GM18909 (cell line): Measurements from ENCODE around the gene TNFSF9.
"Not testable (repeated sequence)": the region's sequence is repeated elsewhere in the genome, so short reads cannot be mapped to it uniquely, and the experiment has no call there.

Source experiments
- ATAC-seq: cut with Tn5 transposase; IDR thresholded peaks from one replicate; pipeline ENCODE4 v1.9.1; 2021; ENCODE audit warnings: mild to moderate bottlenecking; ENCODE audit not compliant: unreplicated experiment, poor library complexity

Gene TNFSF9

GRCh38 chr19:6568010-6568526 is 37.2 kb downstream of the TNFSF9 start:
- ATAC-seq, result no peak

- ATAC-seq, result no peak
These were observed 38.0 kb downstream of the TNFSF9 start for GRCh38 chr19:6568816-6569215.

DNA sequence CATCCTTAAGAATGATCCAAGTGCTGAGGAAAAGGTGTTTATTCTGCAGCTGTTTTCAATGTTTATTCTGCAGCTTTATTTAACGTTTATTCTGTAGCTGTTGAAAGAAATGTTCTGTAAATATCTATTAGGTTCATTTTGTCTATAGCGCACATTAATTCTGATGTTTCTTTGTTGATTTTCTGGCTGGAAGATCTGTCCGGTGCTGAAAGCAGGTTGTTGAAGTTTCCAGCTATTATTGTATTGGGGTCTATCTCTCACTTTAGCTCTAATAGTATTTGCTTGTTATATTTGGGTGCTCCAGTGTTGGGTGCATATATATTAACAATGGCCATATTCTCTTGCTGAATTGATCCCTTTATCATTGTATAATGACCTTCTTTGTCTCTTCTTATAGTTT is 39.9 kb downstream of the TNFSF9 start:
- ATAC-seq, result no peak

DNA sequence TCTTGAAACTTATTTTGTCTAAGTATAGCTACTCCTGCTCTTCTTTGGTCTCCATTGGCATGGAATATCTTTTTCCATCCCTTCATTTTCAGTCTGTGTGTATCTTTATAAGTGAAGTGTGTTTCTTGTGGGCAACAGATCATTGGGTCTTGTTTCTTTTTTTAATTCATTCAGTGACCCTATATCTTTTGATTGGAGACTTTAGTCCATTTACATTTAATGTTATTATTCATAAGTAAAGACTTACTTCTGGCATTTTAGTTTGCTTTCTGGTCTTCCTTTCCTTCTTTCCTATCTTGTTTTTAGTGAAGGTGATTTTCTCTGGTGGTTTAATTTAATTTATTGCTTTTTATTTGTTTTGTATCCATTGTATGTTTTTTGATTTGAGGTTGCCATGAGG is 40.3 kb downstream of the TNFSF9 start:
- ATAC-seq, result no peak

DNA sequence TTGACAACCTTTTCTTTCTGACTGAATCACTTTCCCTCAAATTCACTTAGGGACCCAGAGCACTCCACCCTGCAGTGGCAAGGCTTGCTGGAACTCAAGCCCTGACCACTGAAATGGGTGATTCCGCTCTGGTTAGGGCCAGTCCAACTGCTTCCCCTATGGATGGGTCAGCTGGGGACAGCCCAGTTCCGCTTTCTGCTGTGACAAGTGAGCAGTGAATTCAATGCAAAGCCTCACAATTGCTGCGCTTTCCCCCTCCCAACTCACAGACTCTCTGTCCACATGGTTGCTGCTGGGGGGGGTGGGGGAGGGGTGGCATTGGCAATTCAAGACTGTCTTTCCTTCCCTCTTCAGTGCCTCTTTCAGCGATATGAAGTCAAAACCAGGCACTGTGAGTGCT is 41.4 kb downstream of the TNFSF9 start:
- no peak for ATAC-seq

- ATAC-seq, result no peak
These were observed 42.5 kb downstream of the TNFSF9 start for GRCh38 chr19:6573350-6573749.

- no peak for ATAC-seq
These were observed 46.1 kb downstream of the TNFSF9 start for GRCh38 chr19:6576869-6577475.

DNA sequence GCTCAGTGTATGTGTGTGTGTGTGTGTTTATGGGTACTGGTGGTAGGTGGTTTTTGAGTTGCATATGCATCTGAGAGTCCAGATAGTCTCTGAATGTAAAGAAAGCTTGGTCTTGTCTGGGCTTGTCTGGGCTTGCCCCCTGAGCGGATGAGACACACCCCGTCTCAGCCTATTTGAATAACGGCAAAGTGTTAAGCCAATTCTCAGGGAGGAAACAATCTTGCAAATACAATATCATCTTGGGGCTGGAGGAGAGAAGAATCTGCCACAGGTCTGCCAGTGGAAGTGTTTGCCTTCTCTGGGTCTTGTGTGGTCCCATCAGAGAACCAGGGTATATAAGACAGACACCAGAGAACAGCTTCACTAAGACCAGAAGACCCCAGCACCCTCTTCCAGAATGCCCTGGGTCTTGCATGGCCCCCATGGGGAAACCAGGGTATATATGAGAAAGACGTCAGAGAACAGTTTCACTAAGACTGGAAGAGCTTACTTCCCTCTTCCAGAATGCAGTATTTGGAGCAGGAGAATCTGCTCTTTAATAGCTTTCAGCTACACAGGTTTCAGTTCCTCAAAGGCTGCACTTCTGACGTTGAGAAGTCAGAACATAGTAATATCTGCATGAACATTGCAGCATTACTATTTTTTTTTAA is 46.8 kb downstream of the TNFSF9 start:
- peak; percentile 81 for ATAC-seq

DNA sequence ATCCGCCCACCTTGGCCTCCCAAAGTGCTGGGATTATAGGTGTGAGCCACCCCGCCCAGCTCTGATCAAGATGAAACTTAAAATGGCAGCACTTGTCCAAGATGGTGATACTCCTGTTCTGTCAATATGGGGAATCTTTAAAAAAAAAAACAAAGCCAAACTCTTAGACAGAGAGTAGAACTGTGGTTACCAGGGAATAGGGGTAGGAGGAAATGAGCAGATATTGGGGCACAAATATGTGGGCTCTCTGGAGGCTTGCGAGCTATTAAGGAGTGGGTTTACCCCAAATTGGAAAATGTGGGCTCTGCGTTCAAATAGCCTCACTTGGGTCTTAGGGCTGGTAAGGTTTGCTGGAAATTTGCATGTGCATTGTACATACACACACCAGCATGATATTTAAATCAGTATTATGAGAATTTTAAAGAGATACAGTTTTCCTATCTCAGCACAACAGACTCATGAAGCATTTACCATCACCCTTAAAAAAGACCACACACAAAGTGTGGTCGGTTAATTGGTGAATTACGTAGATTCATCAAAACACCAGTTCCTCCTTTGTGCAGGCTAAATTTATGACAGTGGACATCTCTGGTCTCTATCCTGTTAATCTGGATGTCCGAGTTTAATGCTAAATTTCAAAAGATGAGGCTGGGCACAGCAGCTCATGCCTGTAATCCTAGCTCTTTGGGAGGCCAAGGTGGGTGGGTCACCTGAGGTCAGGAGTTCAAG is 48.8 kb downstream of the TNFSF9 start:
- no peak for ATAC-seq

- ATAC-seq, result no peak
These were observed 49.5 kb downstream of the TNFSF9 start for GRCh38 chr19:6580313-6580712.

GRCh38 chr19:6582515-6583484 is 52.0 kb downstream of the TNFSF9 start:
- ATAC-seq, result not testable (repeated sequence)
